KMS-11 (cell line): ENCODE data around the gene FAM222A.

ENCODE experiments used
- H2AFZ ChIP-seq: fragments of 200-600 bp; sonication (generic); 2 replicates; pipeline ENCODE4 v1.6.1; 2016; ENCODE audit warnings: antibody characterized with exemption, mixed run types, low read depth
- H3K27ac ChIP-seq: fragments of 200-600 bp; sonication (generic); 2 replicates; pipeline ENCODE4 v1.6.1; 2016; ENCODE audit warnings: mild to moderate bottlenecking, mixed run types
- H3K27me3 ChIP-seq: fragments of 200-600 bp; sonication (generic); 2 replicates; pipeline ENCODE4 v1.6.1; 2017; ENCODE audit warnings: mild to moderate bottlenecking, low read depth, mixed run types, moderate library complexity; ENCODE audit not compliant: insufficient read depth
- H3K36me3 ChIP-seq: fragments of 200-600 bp; sonication (generic); 2 replicates; pipeline ENCODE4 v1.6.1; 2017; ENCODE audit warnings: mild to moderate bottlenecking, mixed run types; ENCODE audit not compliant: insufficient read depth
- H3K4me1 ChIP-seq: fragments of 200-600 bp; sonication (generic); 2 replicates; pipeline ENCODE4 v1.6.1; 2016; ENCODE audit warnings: mild to moderate bottlenecking, low read depth, mixed run types; ENCODE audit not compliant: poor library complexity, severe bottlenecking
- H3K4me2 ChIP-seq: fragments of 200-600 bp; sonication (generic); 2 replicates; pipeline ENCODE4 v1.7.0; 2016; ENCODE audit warnings: mild to moderate bottlenecking, mixed run types
- H3K4me3 ChIP-seq: fragments of 200-600 bp; sonication (generic); IDR thresholded peaks from 2 replicates; pipeline ENCODE4 v1.6.1; 2017; ENCODE audit warnings: low read depth, low read length, mixed read lengths; ENCODE audit not compliant: insufficient read depth
- H3K79me2 ChIP-seq: fragments of 200-600 bp; sonication (generic); 2 replicates; pipeline ENCODE4 v1.6.1; 2016; ENCODE audit warnings: low read depth, mixed run types; ENCODE audit not compliant: insufficient read depth
- H3K9ac ChIP-seq: fragments of 200-600 bp; sonication (generic); 2 replicates; pipeline ENCODE4 v1.6.1; 2016; ENCODE audit warnings: mild to moderate bottlenecking, mixed run types
- H4K20me1 ChIP-seq: fragments of 200-600 bp; sonication (generic); 2 replicates; pipeline ENCODE4 v1.6.1; 2016; ENCODE audit warnings: mild to moderate bottlenecking, mixed run types; ENCODE audit not compliant: insufficient read depth
- CTCF ChIP-seq: fragments of 200-600 bp; sonication (generic); conservative IDR thresholded peaks from 2 replicates; pipeline ENCODE4 v1.6.1; 2017; ENCODE audit warnings: low read depth, mild to moderate bottlenecking, antibody characterized with exemption, low read length, moderate library complexity, mixed read lengths

The FAM222A gene

GRCh38 chr12:109713187-109714070 lies at the start of gene FAM222A:
Gene FAM222A, plus strand, starts transcription at chr12:109713825. Its CDS starts 30,322 bp downstream, at chr12:109744147.
- Histone ChIP-seq H4K20me1 (no peaks in the 10 kb centered on the region), H3K9ac (no peak within 1 kb of the TSS; the same call in 1 of the 2 replicates), H3K27ac (no peak within 1 kb of the TSS), H3K79me2 (no peaks in the 10 kb centered on the region), H3K4me2 (peak within 1 kb of the TSS; percentile 29; the same call in 1 of the 2 replicates), H3K36me3 (no peaks in the 10 kb centered on the region), H2AFZ (peak within 1 kb of the TSS; percentile 44), H3K4me1 (peaks cover 11% of the 10 kb centered on the region), H3K4me3 (no peak within 1 kb of the TSS), H3K27me3 (no peaks in the 10 kb centered on the region)
- peak; percentile 19; the same call in 1 of the 2 replicates for TF ChIP-seq CTCF

GRCh38 chr12:109664402-109664801 lies 49.2 kb upstream of the FAM222A start:
- H3K27ac ChIP-seq, result no peak overlapping the region
- no peak overlapping the region for H3K4me3 ChIP-seq
- no peaks in the 10 kb centered on the region for H3K4me1 ChIP-seq
- H3K79me2 ChIP-seq, result no peaks in the 10 kb centered on the region
- no peaks in the 10 kb centered on the region for H3K36me3 ChIP-seq
- no peaks in the 10 kb centered on the region for H3K27me3 ChIP-seq
- H4K20me1 ChIP-seq, result no peaks in the 10 kb centered on the region
- H2AFZ ChIP-seq, result no peak overlapping the region
- no peak for TF ChIP-seq CTCF
- H3K4me2 ChIP-seq, result no peak overlapping the region
- no peak overlapping the region for H3K9ac ChIP-seq

GRCh38 chr12:109666068-109666467 lies 47.6 kb upstream of the FAM222A start:
- Histone ChIP-seq H3K9ac (no peak overlapping the region), H4K20me1 (no peaks in the 10 kb centered on the region), H3K27ac (no peak overlapping the region), H3K4me1 (no peaks in the 10 kb centered on the region), H3K4me3 (no peak overlapping the region), H3K36me3 (no peaks in the 10 kb centered on the region), H3K4me2 (no peak overlapping the region), H3K79me2 (no peaks in the 10 kb centered on the region), H3K27me3 (no peaks in the 10 kb centered on the region), H2AFZ (no peak overlapping the region)
- no peak for TF ChIP-seq CTCF

- Histone ChIP-seq H3K4me3 (no peak overlapping the region), H3K79me2 (no peaks in the 10 kb centered on the region), H4K20me1 (no peaks in the 10 kb centered on the region), H3K4me2 (no peak overlapping the region), H3K36me3 (no peaks in the 10 kb centered on the region), H3K27ac (no peak overlapping the region), H2AFZ (no peak overlapping the region), H3K9ac (no peak overlapping the region), H3K4me1 (no peaks in the 10 kb centered on the region), H3K27me3 (no peaks in the 10 kb centered on the region)
- TF ChIP-seq CTCF, result no peak
Measured at GRCh38 chr12:109670731-109671130, 42.9 kb upstream of the FAM222A start.
